IPS-NIHi7 (cell line): ENCODE data around the gene PBX1.
A peak's percentile ranks its signal among the peaks of the same experiment; 100 is the strongest.

Experiments
- DNase-seq: peaks from one replicate; pipeline ENCODE4 v3.0.0; 2012; ENCODE audit warnings: mixed read lengths; ENCODE audit errors: extremely low spot score

The PBX1 gene

GRCh38 chr1:164777518-164777917, 218.5 kb downstream of the PBX1 start:
- DNase-seq: no peak

GRCh38 chr1:164779376-164779775, 220.4 kb downstream of the PBX1 start:
- no peak for DNase-seq

GRCh38 chr1:164780111-164780812, 221.3 kb downstream of the PBX1 start:
- DNase-seq: no peak

GRCh38 chr1:164780863-164781262, 221.9 kb downstream of the PBX1 start:
- no peak for DNase-seq

GRCh38 chr1:164781972-164782371, 223.0 kb downstream of the PBX1 start:
- no peak for DNase-seq

- DNase-seq: no peak
Observed at GRCh38 chr1:164783778-164784555, 225.0 kb downstream of the PBX1 start.

- no peak for DNase-seq
Observed at GRCh38 chr1:164784960-164785359, 226.0 kb downstream of the PBX1 start.

- DNase-seq: no peak
Observed at GRCh38 chr1:164785841-164786534, 227.0 kb downstream of the PBX1 start.

GRCh38 chr1:164786980-164787833, 228.2 kb downstream of the PBX1 start:
- peak; percentile 89 for DNase-seq

- peak; percentile 32 for DNase-seq
Observed at GRCh38 chr1:164787834-164788231, 228.8 kb downstream of the PBX1 start.

- no peak for DNase-seq
Observed at GRCh38 chr1:164790081-164790480, 231.1 kb downstream of the PBX1 start.

GRCh38 chr1:164792410-164793004, 233.5 kb downstream of the PBX1 start:
- no peak for DNase-seq

GRCh38 chr1:164794356-164794755, 235.4 kb downstream of the PBX1 start:
- DNase-seq: no peak

GRCh38 chr1:164796916-164797315, 237.9 kb downstream of the PBX1 start:
- DNase-seq: no peak

- no peak for DNase-seq
Observed at GRCh38 chr1:164801246-164801731, 242.3 kb downstream of the PBX1 start.

- no peak for DNase-seq
Observed at GRCh38 chr1:164801791-164802502, 243.0 kb downstream of the PBX1 start.

GRCh38 chr1:164802529-164803282, 243.7 kb downstream of the PBX1 start:
- DNase-seq: no peak

- no peak for DNase-seq
Observed at GRCh38 chr1:164803366-164803765, 244.4 kb downstream of the PBX1 start.

- DNase-seq: no peak
Observed at GRCh38 chr1:164804366-164804765, 245.4 kb downstream of the PBX1 start.

- no peak for DNase-seq
Observed at GRCh38 chr1:164805399-164805798, 246.4 kb downstream of the PBX1 start.
